Caco-2 (cell line): ENCODE measurements around the gene NOL6. TPM values are rescaled to one million over a fixed set of nuclear protein-coding genes. Genes with fewer than 3 reads are reported as not detected.
"Not testable (repeated sequence)": the region's sequence is repeated elsewhere in the genome, so short reads cannot be mapped to it uniquely, and the experiment has no call there.

Source experiments
- BruUV-seq: library from RNA; stranded (reverse); fragments of 400-500 nt; replicated peaks from 2 replicates; lab custom pipeline; 2021; lab: Mats Ljungman, UMichigan
- CTCF ChIA-PET: fragments of 300-600 bp; sonication (Branson Sonifier 250); formaldehyde crosslinking; loops from one replicate; lab custom pipeline; 2022; ENCODE audit warnings: antibody characterized with exemption; lab: Charles Lee
- POLR2A ChIA-PET: fragments of 300-600 bp; sonication (Branson Sonifier 250); formaldehyde crosslinking; loops from one replicate; lab custom pipeline; 2022; ENCODE audit warnings: antibody characterized with exemption; lab: Charles Lee
- DNase-seq, 2 experiments: peaks; one replicate each; pipeline versions ENCODE4 v3.0.0 to v3.0.0-alpha.2; 2020 to 2022
- H3K27me3 ChIP-seq: replicated peaks from 2 replicates; pipeline ENCODE4 v1.6.0; 2011; ENCODE audit warnings: low read length; ENCODE audit not compliant: control insufficient read depth, insufficient read depth
- H3K36me3 ChIP-seq: 2 replicates; pipeline ENCODE4 v1.5.1; 2011; ENCODE audit warnings: low read length; ENCODE audit not compliant: control insufficient read depth, insufficient read depth
- H3K4me1 ChIP-seq: fragments of 250-450 bp; sonication (Bioruptor Pico); 2 replicates; pipeline ENCODE4 v1.5.1; 2020; ENCODE audit warnings: mild to moderate bottlenecking
- H3K4me3 ChIP-seq: 2 replicates; pipeline ENCODE4 v1.5.1; 2011; ENCODE audit warnings: low read depth, mild to moderate bottlenecking, control low read depth, low read length
- H3K9me3 ChIP-seq: fragments of 250-450 bp; sonication (Bioruptor Pico); 2 replicates; pipeline ENCODE4 v1.5.1; 2020; ENCODE audit warnings: mild to moderate bottlenecking, moderate library complexity
- H3K27ac Mint-ChIP-seq: one replicate; pipeline ENCODE4 v1.8.0; 2022; ENCODE audit warnings: mixed read lengths; ENCODE audit not compliant: unreplicated experiment
- H3K27me3 Mint-ChIP-seq: one replicate; pipeline ENCODE4 v1.8.0; 2022; ENCODE audit warnings: mixed read lengths; ENCODE audit not compliant: insufficient read depth, unreplicated experiment
- H3K36me3 Mint-ChIP-seq: one replicate; pipeline ENCODE4 v1.8.0; 2022; ENCODE audit warnings: mild to moderate bottlenecking, mixed read lengths; ENCODE audit not compliant: insufficient read depth, unreplicated experiment
- H3K4me1 Mint-ChIP-seq: one replicate; pipeline ENCODE4 v1.8.0; 2022; ENCODE audit warnings: low read depth, mixed read lengths; ENCODE audit not compliant: unreplicated experiment
- H3K4me3 Mint-ChIP-seq: one replicate; pipeline ENCODE4 v1.8.0; 2022; ENCODE audit warnings: mild to moderate bottlenecking, moderate library complexity, mixed read lengths; ENCODE audit not compliant: unreplicated experiment
- H3K9me3 Mint-ChIP-seq: one replicate; pipeline ENCODE4 v1.8.0; 2022; ENCODE audit warnings: mixed read lengths; ENCODE audit not compliant: unreplicated experiment
- CTCF ChIP-seq, 2 experiments: fragments of 200-600 bp in 1 of 2; IDR thresholded peaks; 1 replicate in 1 of 2; 2 replicates in 1 of 2; pipeline versions ENCODE4 v1.5.1 to v1.8.0; 2011 to 2022; ENCODE audit warnings: antibody characterized with exemption in 1 of 2, control low read depth in 1 of 2, inconsistent platforms in 1 of 2, low read depth in 1 of 2, low read length in 1 of 2, mild to moderate bottlenecking in 1 of 2, moderate library complexity in 1 of 2; ENCODE audit not compliant: insufficient read depth in 1 of 2, severe bottlenecking in 1 of 2, unreplicated experiment in 1 of 2
- intact Hi-C: fragments of 100-400 bp; cut with micrococcal nuclease; formaldehyde crosslinking; loops from one replicate; pipeline ENCODE4 v1.10.0; 2022; ENCODE audit not compliant: unreplicated experiment
- total RNA-seq: library from RNA; stranded (reverse); gene quantifications from 2 replicates; pipeline ENCODE4 v1.2.3, GENCODE V29; 2022

Gene NOL6
- total RNA-seq, 1 experiment from 2014 or later, result 47.2 TPM

- H3K27me3 ChIP-seq, result no peaks in the 10 kb centered on the region
- TF ChIP-seq CTCF (IDR thresholded peaks at IDR 0.05; ENCODE audit: insufficient read depth in 1 of 2, low read depth in 1 of 2, low read length in 1 of 2, severe bottlenecking in 1 of 2, unreplicated experiment in 1 of 2), result no peak
- ChIA-PET CTCF (interaction anchor here (1.1 to 1.9 kb wide), 3 partner anchors 8 to 55 kb away, joined by 3 to 5 read pairs (median 5); no protein-coding TSS in a partner anchor), POLR2A (no interaction called here)
- peak in 1 of 2 experiments; percentile 62 for DNase-seq
- no peaks in the 10 kb centered on the region for H3K9me3 Mint-ChIP-seq
- no peak overlapping the region for H3K27ac Mint-ChIP-seq
- H3K4me3 Mint-ChIP-seq, result no peak overlapping the region
- H3K4me3 ChIP-seq, result no peak overlapping the region
- H3K36me3 ChIP-seq, result no peaks in the 10 kb centered on the region; the same call in 1 of the 2 replicates
- no peaks in the 10 kb centered on the region for H3K9me3 ChIP-seq
- H3K27me3 Mint-ChIP-seq, result no peaks in the 10 kb centered on the region
- peaks cover 8% of the 10 kb centered on the region for H3K4me1 Mint-ChIP-seq
- peaks cover 19% of the 10 kb centered on the region for H3K36me3 Mint-ChIP-seq
- H3K4me1 ChIP-seq, result peaks cover 29% of the 10 kb centered on the region
- intact Hi-C loops, result no loop called here
- BruUV-seq, result no TSS peak
Observed at GRCh38 chr9:33458444-33458843, 15.3 kb downstream of the NOL6 start.

GRCh38 chr9:33455945-33456344 is 17.8 kb downstream of the NOL6 start:
- TF ChIP-seq CTCF (IDR thresholded peaks at IDR 0.05; ENCODE audit: insufficient read depth in 1 of 2, low read depth in 1 of 2, low read length in 1 of 2, severe bottlenecking in 1 of 2, unreplicated experiment in 1 of 2), result no peak
- intact Hi-C loops, result no loop called here
- Mint-ChIP-seq H3K36me3 (peaks cover 20% of the 10 kb centered on the region), H3K9me3 (no peaks in the 10 kb centered on the region), H3K27ac (no peak overlapping the region), H3K4me3 (no peak overlapping the region), H3K27me3 (no peaks in the 10 kb centered on the region), H3K4me1 (peaks cover 16% of the 10 kb centered on the region)
- no peaks in the 10 kb centered on the region for H3K27me3 ChIP-seq
- no TSS peak for BruUV-seq
- ChIA-PET CTCF (interaction anchor here (0.6 kb wide), 1 partner anchor 10 kb away, joined by 3 read pairs; no protein-coding TSS in a partner anchor), POLR2A (no interaction called here)
- no peak for DNase-seq
- H3K36me3 ChIP-seq, result no peaks in the 10 kb centered on the region
- H3K9me3 ChIP-seq, result no peaks in the 10 kb centered on the region
- H3K4me1 ChIP-seq, result peaks cover 35% of the 10 kb centered on the region
- no peak overlapping the region for H3K4me3 ChIP-seq

- POLR2A ChIA-PET, BruUV-seq, H3K9me3 Mint-ChIP-seq, H3K4me3 Mint-ChIP-seq, H3K36me3 ChIP-seq, H3K9me3 ChIP-seq, intact Hi-C loops, H3K4me3 ChIP-seq, DNase-seq, H3K27ac Mint-ChIP-seq, H3K27me3 ChIP-seq, H3K27me3 Mint-ChIP-seq: not testable (repeated sequence)
- Mint-ChIP-seq H3K4me1 (peaks cover 16% of the 10 kb centered on the region), H3K36me3 (peaks cover 20% of the 10 kb centered on the region)
- H3K4me1 ChIP-seq, result peaks cover 35% of the 10 kb centered on the region
- CTCF ChIA-PET, result interaction anchor here (0.6 kb wide), 1 partner anchor 11 kb away, joined by 3 read pairs; no protein-coding TSS in a partner anchor
Observed at GRCh38 chr9:33455456-33455855, 18.3 kb downstream of the NOL6 start.

GRCh38 chr9:33454661-33455026 is 19.1 kb downstream of the NOL6 start:
- H3K4me3 ChIP-seq, H3K9me3 ChIP-seq, H3K27ac Mint-ChIP-seq, DNase-seq, intact Hi-C loops, CTCF ChIA-PET, H3K9me3 Mint-ChIP-seq, H3K4me3 Mint-ChIP-seq, H3K27me3 Mint-ChIP-seq, H3K36me3 ChIP-seq, H3K27me3 ChIP-seq, POLR2A ChIA-PET, BruUV-seq: not testable (repeated sequence)
- Mint-ChIP-seq H3K36me3 (peaks cover 18% of the 10 kb centered on the region), H3K4me1 (peaks cover 16% of the 10 kb centered on the region)
- H3K4me1 ChIP-seq, result peaks cover 32% of the 10 kb centered on the region
